ENCODE measurements around the gene KRT3. TPM values are rescaled to one million over a fixed set of nuclear protein-coding genes. Genes with fewer than 3 reads are reported as not detected.

Gene KRT3
- total RNA-seq, 1 experiment from 2014 or later, result not detected

DNA sequence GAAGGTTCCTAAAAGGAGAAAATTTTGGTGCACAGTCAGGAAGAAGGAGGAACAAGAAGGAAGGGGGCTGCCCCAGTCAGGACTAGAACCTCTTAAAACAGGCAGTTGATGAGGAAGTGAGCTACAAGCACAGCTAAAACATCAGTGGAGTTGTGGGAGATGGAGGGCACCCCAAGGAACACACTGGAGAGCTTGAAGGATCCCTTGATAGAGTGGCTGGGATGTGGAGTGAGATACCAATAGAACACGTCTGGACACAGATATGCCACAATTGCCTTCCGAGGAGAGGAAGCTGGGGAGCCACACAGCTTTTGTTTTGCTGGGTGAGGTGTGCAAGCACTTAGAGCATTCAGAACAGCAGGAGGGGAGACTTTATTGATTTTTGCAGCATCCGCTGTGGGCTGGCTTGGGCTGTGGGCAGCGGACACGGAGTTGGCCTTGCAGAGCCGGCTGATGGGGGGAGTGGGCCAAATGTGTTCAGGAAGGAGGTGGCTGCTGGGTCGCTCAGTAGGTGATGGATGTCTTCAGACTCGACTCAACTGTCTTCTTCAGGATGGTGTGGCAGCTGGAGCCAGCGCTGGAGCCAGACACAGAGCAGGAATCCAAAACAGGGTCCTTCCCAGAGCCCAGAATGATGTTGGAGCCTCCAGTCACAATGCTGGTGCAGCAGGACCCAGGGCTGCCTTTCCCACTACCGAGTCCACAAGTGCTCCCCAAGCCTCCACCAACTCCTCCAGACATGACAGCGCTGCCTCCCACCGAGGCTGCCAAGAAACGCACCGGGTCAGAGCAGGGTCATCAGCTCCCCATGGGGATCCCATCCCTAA lies 42.9 kb upstream of the KRT3 start:
- ChIA-PET POLR2A (no interaction called here), CTCF (interaction anchor here (0.6 to 2.7 kb wide), 8 partner anchors 27 to 443 kb away, joined by 3 to 10 read pairs (median 4); no protein-coding TSS in a partner anchor)
- ATAC-seq (no peak), DNase-seq (ENCODE audit: low spot score) (no peak)
- TF ChIP-seq E2F4 (CRISPR knock-in tag; IDR thresholded peaks at IDR 0.05; ENCODE audit: borderline replicate concordance, low read depth) (no peak), MXD4 (CRISPR knock-in tag; IDR thresholded peaks at IDR 0.05; ENCODE audit: borderline replicate concordance) (no peak), CTCF (IDR thresholded peaks at IDR 0.05) (no peak), TEAD1 (CRISPR knock-in tag; IDR thresholded peaks at IDR 0.05) (no peak), HMGA2 (CRISPR knock-in tag; IDR thresholded peaks at IDR 0.05) (no peak), SOX15 (CRISPR knock-in tag; IDR thresholded peaks at IDR 0.05) (no peak), ZNF263 (CRISPR knock-in tag; IDR thresholded peaks at IDR 0.05; ENCODE audit: low read depth) (no peak; the same call in 1 of the 2 replicates), OVOL2 (CRISPR knock-in tag; IDR thresholded peaks at IDR 0.05; ENCODE audit: borderline replicate concordance) (no peak), ZSCAN18 (CRISPR knock-in tag; IDR thresholded peaks at IDR 0.05) (no peak), PRRX2 (CRISPR knock-in tag; IDR thresholded peaks at IDR 0.05) (no peak), MYBL2 (CRISPR knock-in tag; IDR thresholded peaks at IDR 0.05) (no peak), NFYB (CRISPR knock-in tag; conservative IDR thresholded peaks at IDR 0.05; ENCODE audit: low read depth) (no peak), CREM (CRISPR knock-in tag; IDR thresholded peaks at IDR 0.05) (no peak), ETV6 (CRISPR knock-in tag; IDR thresholded peaks at IDR 0.05) (no peak), ZNF138 (CRISPR knock-in tag; conservative IDR thresholded peaks at IDR 0.05) (no peak)
- TF ChIP-seq, protein P1, sequence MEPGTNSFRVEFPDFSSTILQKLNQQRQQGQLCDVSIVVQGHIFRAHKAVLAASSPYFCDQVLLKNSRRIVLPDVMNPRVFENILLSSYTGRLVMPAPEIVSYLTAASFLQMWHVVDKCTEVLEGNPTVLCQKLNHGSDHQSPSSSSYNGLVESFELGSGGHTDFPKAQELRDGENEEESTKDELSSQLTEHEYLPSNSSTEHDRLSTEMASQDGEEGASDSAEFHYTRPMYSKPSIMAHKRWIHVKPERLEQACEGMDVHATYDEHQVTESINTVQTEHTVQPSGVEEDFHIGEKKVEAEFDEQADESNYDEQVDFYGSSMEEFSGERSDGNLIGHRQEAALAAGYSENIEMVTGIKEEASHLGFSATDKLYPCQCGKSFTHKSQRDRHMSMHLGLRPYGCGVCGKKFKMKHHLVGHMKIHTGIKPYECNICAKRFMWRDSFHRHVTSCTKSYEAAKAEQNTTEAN (CRISPR knock-in tag; IDR thresholded peaks at IDR 0.05), result no peak
- TF ChIP-seq, protein P2, sequence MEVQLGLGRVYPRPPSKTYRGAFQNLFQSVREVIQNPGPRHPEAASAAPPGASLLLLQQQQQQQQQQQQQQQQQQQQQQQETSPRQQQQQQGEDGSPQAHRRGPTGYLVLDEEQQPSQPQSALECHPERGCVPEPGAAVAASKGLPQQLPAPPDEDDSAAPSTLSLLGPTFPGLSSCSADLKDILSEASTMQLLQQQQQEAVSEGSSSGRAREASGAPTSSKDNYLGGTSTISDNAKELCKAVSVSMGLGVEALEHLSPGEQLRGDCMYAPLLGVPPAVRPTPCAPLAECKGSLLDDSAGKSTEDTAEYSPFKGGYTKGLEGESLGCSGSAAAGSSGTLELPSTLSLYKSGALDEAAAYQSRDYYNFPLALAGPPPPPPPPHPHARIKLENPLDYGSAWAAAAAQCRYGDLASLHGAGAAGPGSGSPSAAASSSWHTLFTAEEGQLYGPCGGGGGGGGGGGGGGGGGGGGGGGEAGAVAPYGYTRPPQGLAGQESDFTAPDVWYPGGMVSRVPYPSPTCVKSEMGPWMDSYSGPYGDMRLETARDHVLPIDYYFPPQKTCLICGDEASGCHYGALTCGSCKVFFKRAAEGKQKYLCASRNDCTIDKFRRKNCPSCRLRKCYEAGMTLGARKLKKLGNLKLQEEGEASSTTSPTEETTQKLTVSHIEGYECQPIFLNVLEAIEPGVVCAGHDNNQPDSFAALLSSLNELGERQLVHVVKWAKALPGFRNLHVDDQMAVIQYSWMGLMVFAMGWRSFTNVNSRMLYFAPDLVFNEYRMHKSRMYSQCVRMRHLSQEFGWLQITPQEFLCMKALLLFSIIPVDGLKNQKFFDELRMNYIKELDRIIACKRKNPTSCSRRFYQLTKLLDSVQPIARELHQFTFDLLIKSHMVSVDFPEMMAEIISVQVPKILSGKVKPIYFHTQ (CRISPR knock-in tag; IDR thresholded peaks at IDR 0.05), result no peak
- TF ChIP-seq, protein P3, sequence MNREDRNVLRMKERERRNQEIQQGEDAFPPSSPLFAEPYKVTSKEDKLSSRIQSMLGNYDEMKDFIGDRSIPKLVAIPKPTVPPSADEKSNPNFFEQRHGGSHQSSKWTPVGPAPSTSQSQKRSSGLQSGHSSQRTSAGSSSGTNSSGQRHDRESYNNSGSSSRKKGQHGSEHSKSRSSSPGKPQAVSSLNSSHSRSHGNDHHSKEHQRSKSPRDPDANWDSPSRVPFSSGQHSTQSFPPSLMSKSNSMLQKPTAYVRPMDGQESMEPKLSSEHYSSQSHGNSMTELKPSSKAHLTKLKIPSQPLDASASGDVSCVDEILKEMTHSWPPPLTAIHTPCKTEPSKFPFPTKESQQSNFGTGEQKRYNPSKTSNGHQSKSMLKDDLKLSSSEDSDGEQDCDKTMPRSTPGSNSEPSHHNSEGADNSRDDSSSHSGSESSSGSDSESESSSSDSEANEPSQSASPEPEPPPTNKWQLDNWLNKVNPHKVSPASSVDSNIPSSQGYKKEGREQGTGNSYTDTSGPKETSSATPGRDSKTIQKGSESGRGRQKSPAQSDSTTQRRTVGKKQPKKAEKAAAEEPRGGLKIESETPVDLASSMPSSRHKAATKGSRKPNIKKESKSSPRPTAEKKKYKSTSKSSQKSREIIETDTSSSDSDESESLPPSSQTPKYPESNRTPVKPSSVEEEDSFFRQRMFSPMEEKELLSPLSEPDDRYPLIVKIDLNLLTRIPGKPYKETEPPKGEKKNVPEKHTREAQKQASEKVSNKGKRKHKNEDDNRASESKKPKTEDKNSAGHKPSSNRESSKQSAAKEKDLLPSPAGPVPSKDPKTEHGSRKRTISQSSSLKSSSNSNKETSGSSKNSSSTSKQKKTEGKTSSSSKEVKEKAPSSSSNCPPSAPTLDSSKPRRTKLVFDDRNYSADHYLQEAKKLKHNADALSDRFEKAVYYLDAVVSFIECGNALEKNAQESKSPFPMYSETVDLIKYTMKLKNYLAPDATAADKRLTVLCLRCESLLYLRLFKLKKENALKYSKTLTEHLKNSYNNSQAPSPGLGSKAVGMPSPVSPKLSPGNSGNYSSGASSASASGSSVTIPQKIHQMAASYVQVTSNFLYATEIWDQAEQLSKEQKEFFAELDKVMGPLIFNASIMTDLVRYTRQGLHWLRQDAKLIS (CRISPR knock-in tag; IDR thresholded peaks at IDR 0.05; ENCODE audit: borderline replicate concordance), result no peak
- TF ChIP-seq, protein P4, sequence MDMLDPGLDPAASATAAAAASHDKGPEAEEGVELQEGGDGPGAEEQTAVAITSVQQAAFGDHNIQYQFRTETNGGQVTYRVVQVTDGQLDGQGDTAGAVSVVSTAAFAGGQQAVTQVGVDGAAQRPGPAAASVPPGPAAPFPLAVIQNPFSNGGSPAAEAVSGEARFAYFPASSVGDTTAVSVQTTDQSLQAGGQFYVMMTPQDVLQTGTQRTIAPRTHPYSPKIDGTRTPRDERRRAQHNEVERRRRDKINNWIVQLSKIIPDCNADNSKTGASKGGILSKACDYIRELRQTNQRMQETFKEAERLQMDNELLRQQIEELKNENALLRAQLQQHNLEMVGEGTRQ (CRISPR knock-in tag; IDR thresholded peaks at IDR 0.05), result no peak
- Mint-ChIP-seq H3K27ac (no peak overlapping the region), H3K4me1 (no peaks in the 10 kb centered on the region), H3K4me3 (no peak overlapping the region), H3K36me3 (no peaks in the 10 kb centered on the region), H3K27me3 (ENCODE audit: low read depth) (peaks cover 5% of the 10 kb centered on the region; the same call in 1 of the 2 replicates), H3K9me3 (no peaks in the 10 kb centered on the region)

Measured in WTC11 (cell line).